Fibroblast of mammary gland (primary cell): ENCODE results near the gene PXT1.
"Not testable (repeated sequence)": the region's sequence is repeated elsewhere in the genome, so short reads cannot be mapped to it uniquely, and the experiment has no call there.

Source experiments
- DNase-seq: peaks from one replicate; pipeline ENCODE4 v3.0.0-alpha.2; 2010; ENCODE audit warnings: low read depth
- H3K4me3 ChIP-seq: 2 replicates; pipeline ENCODE4 v1.5.1; 2011; ENCODE audit warnings: low read depth, mild to moderate bottlenecking, low read length, moderate library complexity; ENCODE audit not compliant: control insufficient read depth
- CTCF ChIP-seq: conservative IDR thresholded peaks from 2 replicates; pipeline ENCODE4 v1.5.1; 2011; ENCODE audit warnings: low read depth, low read length, inconsistent platforms; ENCODE audit not compliant: control insufficient read depth, insufficient read depth

PXT1 gene

GRCh38 chr6:36364669-36365479, 77.8 kb downstream of the PXT1 start:
- no peak for DNase-seq
- H3K4me3 ChIP-seq: no peak overlapping the region
- no peak for TF ChIP-seq CTCF

GRCh38 chr6:36364061-36364635, 78.5 kb downstream of the PXT1 start:
- not testable (repeated sequence) for DNase-seq, H3K4me3 ChIP-seq

- not testable (repeated sequence) for DNase-seq, H3K4me3 ChIP-seq
These were observed 79.3 kb downstream of the PXT1 start for GRCh38 chr6:36363371-36363752.

- H3K4me3 ChIP-seq: no peak overlapping the region
- TF ChIP-seq CTCF: no peak
- no peak for DNase-seq
These were observed 79.9 kb downstream of the PXT1 start for GRCh38 chr6:36362551-36363370.

- no peak for DNase-seq
- no peak for TF ChIP-seq CTCF
- no peak overlapping the region for H3K4me3 ChIP-seq
These were observed 81.6 kb downstream of the PXT1 start for GRCh38 chr6:36361071-36361470.

- no peak overlapping the region for H3K4me3 ChIP-seq
- TF ChIP-seq CTCF: peak; percentile 81
- peak; percentile 66 for DNase-seq
These were observed 82.2 kb downstream of the PXT1 start for GRCh38 chr6:36360241-36361054.

- H3K4me3 ChIP-seq: no peak overlapping the region
- TF ChIP-seq CTCF: no peak
- peak; percentile 17 for DNase-seq
These were observed 84.3 kb downstream of the PXT1 start for GRCh38 chr6:36358226-36358915.
